OCI-M2 (cell line): ENCODE data around the gene TRIOBP.

ENCODE experiments used
- DNase-seq: peaks from one replicate; lab custom pipeline; 2025; ENCODE audit not compliant: unreplicated experiment; lab: John Stamatoyannopoulos, UW

Gene TRIOBP

DNA sequence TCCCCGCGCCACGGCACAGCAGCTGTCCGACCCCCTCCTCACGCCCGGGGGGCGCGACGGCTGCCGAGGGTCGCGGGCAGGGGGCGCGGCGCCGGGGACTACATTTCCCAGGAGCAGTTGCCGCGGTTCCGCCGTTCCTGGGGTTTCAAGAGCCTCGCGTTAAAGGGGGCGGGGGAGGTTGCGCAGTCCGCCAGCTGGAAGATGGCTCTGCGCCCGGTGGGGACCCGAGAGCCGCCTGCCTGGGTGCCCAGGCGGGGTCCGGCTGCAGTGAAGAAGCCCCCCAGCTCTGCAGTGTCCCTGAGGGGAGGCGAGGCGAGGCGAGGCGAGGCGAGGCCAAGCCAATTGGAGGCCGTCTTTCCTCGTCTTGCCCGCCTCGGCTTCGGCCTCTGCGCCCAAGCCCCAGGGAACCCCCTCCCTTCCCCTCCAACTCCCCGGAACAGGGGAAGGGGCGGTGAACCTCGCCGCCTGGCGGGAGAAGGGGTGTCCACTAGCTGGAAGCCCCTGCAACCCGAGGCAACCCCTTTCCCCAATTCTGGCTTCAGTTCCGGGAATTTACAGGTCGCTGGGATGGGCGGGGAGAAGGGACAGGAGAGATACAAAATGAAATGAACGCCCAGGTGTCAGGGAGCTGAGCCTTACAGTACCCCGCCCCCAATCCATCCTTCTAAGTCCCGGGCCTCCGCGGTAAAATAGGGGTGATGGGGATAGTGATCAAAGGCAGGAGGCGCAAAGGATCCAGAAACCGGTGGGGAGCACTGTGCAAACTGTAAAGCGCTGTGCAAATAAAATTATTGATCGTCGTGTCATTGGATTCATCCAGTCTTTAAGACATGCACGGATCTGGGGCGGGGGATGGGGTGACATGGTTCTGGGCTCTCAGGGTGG lies 105.7 kb downstream of the TRIOBP start:
- no peak for DNase-seq

- peak; percentile 30 for DNase-seq
Observed at GRCh38 chr22:37803195-37803638, 106.4 kb downstream of the TRIOBP start.

DNA sequence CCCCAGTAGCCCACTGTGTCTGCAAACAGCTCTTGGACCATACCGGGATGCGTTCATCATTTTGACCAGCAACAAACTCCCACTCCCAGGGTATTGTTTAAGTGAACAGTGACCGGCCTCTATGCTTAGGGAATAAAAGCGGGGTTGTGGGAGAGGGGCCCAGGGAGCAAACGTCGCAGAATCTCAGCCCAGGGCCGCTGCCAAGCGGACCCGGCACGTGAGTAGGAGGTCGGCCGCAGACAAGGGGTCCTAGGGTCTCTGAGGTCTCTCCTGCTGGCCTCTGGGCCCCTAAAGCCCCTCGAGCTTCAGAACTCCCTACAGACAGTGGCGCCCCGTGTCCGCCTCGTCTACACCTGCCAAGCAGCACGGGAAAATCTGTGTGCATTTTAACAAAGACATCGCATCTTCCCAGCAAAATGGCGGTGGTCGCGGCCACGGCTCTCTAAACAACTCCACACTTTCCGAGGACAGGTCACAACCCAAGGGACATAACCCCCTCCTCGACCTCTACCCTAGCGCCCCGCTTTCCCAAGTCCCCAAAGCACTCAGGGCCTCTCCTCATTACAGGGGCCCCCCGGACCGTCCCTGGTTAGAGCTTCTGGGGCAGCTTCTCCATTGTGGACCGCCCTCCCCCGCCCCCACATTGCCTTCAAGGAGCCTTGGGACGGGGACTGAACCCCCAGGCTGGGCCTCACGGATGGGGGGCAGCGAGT lies 106.9 kb downstream of the TRIOBP start:
- DNase-seq, result no peak

- DNase-seq, result no peak
Observed at GRCh38 chr22:37804352-37804880, 107.6 kb downstream of the TRIOBP start.

DNA sequence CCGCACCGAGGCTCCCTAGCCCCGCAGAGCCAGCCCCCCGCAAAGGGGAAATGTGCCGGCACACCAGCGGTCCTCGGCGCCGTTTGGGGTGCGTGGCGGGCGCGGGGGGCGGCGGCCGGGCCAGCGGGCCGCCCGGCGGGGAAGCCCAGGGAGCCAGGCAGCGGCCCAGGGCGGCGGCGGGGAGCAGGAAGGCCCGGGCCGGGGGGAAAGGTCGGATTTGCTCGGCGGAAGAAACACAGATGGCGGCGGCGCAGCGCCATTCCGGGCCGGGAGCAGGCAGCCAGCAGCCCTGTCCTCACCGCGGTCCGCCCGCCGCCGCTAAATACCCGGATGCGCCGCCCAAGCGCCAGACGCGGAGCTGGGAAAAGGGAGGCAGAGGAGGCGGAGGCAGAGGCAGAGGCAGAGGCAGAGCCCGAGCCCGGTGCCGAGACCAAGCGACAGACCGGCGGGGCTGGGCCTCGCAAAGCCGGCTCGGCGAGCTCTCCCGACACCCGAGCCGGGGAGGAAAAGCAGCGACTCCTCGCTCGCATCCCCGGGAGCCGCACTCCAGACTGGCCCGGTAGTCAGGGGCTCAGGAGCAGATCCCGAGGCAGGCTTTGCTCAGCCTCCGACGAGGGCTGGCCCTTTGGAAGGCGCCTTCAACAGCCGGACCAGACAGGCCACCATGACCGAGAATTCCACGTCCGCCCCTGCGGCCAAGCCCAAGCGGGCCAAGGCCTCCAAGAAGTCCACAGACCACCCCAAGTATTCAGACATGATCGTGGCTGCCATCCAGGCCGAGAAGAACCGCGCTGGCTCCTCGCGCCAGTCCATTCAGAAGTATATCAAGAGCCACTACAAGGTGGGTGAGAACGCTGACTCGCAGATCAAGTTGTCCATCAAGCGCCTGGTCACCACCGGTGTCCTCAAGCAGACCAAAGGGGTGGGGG lies 108.3 kb downstream of the TRIOBP start:
- no peak for DNase-seq

- no peak for DNase-seq
Observed at GRCh38 chr22:37805810-37806277, 109.0 kb downstream of the TRIOBP start.

DNA sequence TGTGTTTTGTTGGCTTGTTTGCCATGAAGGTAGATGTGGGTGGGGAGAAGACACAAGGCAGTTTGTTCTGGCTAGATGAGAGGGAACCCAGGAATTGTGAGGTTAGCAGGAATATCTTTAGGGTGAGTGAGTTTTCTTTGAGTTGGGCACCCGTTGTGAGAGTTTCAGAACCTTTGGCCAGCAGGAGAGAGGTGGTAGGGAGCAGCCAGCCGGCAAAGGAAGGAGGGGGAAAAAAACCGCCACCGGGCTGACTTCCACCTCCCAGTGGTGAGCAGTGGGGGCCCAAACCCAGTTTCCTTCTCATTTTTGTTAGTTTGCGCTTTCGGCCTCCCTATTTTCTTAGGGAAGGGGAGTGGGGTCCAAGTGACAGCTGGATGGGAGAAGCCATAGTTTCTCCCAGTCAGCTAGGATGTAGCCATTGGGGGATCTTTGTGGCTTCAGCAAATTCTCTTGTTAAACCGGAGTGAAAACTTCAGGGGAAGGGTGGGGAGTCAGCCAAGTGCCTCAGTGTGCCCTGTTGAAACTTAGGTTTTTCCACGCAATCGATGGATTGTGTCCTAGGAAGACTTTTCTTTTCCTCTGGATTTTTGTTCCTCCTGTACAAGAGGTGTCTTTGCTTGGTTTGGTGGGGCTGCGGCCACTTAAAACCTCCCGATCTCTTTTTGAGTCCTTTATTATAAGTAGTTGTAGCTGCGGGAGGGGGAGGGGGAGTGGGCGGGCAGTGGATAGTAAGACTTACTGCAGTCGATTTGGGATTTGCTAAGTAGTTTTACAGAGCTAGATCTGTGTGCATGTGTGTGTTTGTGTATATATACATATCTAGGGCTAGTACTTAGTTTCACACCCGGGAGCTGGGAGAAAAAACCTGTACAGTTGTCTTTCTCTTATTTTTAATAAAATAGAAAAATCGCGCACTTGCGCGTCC lies 109.8 kb downstream of the TRIOBP start:
- no peak for DNase-seq

- DNase-seq, result peak; percentile 55
Observed at GRCh38 chr22:37807410-37808293, 110.8 kb downstream of the TRIOBP start, which contains the start of gene GCAT. Gene GCAT, plus strand, starts transcription at chr22:37807934. Its CDS starts 34 bp downstream, at chr22:37807968.

GRCh38 chr22:37808294-37808657 lies 111.4 kb downstream of the TRIOBP start:
- DNase-seq, result no peak

GRCh38 chr22:37809672-37810333 lies 113.0 kb downstream of the TRIOBP start:
- DNase-seq, result no peak

- DNase-seq, result no peak
Observed at GRCh38 chr22:37811867-37812266, 115.0 kb downstream of the TRIOBP start.

DNA sequence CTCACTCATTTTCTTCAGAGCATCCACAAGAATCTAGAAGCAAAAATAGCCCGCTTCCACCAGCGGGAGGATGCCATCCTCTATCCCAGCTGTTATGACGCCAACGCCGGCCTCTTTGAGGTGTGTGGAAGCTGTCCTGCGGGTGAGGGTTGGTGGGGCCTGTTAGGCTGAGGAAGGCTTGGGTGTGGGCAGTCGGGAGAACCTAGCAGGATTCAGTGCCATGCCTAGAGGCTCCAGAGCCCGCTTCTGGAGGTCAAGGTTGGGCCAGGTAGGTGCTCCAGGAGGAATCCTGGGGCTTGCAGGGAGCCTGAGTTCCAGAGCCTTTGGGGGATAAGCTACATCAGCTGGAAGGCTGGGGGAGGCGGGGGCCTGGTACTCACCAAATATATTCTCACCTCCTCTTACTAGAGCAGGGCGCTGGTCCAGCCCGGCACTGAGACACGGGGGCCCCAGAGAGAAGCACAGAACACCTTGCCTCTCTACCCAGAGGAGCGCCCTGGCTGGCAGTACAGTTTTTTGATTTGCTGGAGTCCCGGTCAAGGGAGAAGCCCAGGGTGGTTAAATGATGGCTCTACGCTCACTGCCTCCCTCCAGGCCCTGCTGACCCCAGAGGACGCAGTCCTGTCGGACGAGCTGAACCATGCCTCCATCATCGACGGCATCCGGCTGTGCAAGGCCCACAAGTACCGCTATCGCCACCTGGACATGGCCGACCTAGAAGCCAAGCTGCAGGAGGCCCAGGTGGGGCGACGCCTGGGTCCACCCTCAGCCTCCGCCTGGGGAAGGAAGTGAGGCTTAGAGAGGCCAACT lies 116.2 kb downstream of the TRIOBP start:
- no peak for DNase-seq

DNA sequence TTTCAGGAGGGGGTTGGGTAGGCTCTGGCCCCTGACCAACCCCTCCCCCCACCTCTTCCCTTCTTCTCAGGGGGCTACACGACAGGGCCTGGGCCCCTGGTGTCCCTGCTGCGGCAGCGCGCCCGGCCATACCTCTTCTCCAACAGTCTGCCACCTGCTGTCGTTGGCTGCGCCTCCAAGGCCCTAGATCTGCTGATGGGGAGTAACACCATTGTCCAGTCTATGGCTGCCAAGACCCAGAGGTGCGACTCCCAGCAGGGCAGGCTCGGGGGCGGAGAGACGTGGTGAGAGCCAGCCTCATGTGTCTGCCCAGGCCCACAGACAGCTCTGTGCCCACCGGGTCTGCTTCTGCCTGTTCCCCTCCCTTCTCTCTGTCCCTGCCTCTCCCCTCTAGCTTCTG lies 118.7 kb downstream of the TRIOBP start:
- DNase-seq, result no peak

- DNase-seq, result no peak
Observed at GRCh38 chr22:37816543-37817180, 119.8 kb downstream of the TRIOBP start.

GRCh38 chr22:37817705-37818408 lies 121.0 kb downstream of the TRIOBP start:
- DNase-seq, result peak; percentile 4

- DNase-seq, result no peak
Observed at GRCh38 chr22:37818409-37819104, 121.7 kb downstream of the TRIOBP start.
